HG02885 (cell line): Measurements from ENCODE around the gene OBSL1.

Source experiments
- ATAC-seq: cut with Tn5 transposase; IDR thresholded peaks from one replicate; pipeline ENCODE4 v1.9.1; 2021; ENCODE audit warnings: mild to moderate bottlenecking; ENCODE audit not compliant: unreplicated experiment, poor library complexity

The OBSL1 gene

DNA sequence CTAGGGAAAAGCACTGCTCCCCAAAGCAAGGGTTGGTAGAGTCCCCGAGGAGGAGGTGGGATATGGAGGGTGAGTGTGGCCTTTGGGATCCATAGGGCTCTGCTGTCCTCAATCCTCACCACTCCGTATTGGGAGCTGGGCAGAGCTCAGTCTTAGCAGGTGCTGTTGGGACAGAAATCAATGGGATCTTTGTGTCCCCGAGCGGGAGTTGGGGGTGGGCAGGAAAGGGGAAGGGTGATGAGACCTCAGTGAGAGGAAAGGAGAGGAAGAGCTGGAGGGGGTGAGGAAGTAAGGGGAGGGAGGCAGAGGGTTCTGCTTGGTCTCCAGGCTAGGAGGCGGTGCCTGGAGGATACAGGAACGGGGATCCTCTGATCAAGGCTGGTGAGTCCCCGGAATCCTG lies 54.5 kb downstream of the OBSL1 start:
- ATAC-seq: no peak

DNA sequence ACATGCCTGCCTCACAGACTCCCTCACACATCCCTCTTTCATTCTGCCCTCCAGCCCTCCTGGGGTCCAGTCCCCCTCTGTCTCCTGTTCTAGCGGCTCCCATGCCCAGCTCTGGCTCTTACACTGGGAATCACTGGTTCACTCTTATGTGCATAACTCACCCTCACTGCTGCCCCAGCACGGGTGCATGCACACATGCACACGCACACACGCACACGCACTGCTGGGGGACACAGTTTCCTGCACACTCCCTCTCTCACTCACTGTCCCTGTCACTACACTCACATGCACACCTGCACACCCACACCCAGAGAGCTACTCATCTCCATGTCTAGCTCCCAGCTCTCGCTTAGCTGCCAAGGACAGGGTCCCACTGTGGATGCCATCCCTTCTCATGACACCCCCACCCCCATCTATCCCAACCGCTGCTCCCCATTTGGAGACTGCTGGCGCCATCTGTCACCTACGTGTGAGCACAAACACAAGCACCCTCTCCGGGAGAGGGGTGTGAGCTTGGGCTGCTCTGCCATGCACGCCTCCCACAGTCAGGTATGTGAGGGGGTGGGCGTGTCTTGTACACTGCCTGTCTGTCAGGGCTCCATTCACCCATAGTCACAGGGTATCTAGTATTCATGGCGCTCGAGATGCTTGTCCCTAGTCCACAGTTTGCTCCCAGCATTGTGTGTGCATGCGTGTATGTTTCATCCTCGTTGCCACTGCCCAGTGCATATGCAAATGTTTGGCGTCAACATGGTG lies 55.3 kb downstream of the OBSL1 start:
- ATAC-seq: no peak

DNA sequence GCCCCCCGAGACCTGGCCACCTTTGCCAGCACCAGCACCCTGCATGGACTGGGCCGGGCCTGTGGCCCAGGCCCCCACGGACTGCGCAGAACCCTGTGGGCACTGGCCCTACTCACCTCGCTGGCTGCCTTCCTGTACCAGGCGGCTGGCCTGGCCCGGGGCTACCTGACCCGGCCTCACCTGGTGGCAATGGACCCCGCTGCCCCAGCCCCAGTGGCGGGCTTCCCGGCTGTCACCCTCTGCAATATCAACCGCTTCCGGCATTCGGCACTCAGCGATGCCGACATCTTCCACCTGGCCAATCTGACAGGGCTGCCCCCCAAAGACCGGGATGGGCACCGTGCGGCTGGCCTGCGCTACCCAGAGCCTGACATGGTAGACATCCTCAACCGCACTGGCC lies 56.5 kb downstream of the OBSL1 start:
- ATAC-seq: no peak

DNA sequence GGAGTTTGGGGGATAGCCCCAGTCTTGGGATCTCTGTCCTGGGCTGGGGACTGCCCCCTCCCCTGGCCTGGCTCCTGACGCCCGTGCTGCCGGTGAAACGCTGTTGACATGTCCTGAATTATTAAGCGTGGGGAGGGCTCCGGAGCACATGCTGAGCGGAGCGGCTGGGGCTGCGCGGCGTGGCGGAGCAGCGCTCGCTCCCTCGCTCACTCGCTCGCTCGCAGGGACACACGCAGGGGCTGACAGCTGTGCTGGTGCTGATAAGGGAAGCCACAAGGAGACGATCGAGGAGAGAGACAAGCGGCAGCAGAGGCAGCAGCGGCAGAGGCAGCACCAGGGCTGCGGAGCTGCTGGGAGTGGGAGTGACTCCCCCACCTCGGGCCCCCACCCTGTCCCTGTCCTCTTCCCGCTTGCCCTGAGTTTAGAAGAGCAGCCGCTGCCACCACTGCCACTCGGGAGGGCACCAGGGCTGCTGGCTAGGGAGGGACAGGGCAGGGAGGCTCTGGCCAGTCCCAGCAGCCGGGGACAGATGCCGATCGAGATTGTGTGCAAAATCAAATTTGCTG lies 57.1 kb downstream of the OBSL1 start, which contains the start of gene ASIC4:
Gene ASIC4, plus strand, starts transcription at position 287 of the 566 bp plus-strand sequence. Its CDS starts 243 bp downstream, at position 530.
- ATAC-seq: no peak

DNA sequence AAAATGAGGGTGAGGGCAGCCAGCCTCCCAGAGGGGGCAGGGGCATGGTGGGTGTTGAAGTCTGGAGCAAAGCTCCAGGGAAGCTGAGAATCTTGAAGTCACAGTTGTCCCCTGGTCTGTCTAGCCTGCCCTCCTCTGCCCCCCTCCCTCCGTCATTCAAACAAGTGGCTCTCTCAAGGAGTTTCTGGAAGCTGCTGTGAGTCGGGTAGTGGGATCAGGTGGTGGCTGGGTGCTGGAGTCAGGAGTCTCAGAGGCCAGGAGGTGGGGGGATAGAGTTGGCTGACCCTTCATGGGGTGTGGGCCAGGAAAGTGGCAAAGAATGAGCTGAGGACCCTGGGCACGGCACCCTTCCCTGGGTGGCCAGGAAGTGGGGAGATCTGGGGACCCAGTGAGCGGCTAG lies 57.6 kb downstream of the OBSL1 start:
- no peak for ATAC-seq

DNA sequence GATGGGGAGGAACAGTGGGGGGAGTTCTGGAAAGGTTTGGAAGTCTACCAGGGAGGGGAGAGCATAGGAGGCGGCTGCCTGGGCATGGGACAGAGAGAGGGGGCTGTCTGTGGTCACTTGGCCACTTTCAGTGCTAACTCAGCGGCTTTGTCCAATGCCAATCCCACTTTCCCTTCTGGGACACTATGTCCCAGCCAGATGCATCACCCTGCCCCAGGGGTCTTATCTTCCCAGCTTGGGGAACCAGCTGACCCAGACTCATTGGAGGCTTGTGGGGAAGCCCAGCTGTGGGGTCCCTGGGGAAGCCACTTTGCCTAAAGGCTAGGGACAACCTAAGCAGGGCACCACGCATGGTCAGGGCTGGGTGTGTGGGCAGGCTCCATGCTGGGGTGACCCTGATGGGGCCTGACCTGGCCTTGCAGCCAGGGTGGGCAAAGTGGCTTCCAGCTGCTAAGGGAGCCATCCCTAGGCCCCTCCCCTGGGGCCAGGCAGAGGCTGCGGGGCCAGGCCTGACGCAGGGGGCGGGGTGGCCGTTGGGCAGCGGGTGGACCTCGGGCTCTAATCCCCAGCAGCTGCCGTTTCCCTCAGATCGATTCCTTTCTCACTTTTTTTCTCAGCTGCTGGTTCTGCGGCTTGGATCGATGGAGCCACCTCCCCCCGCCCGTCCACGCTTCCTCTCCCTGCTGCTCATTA lies 58.7 kb downstream of the OBSL1 start:
- no peak for ATAC-seq

GRCh38 chr2:219511547-219512325 lies 59.6 kb downstream of the OBSL1 start:
- no peak for ATAC-seq

- no peak for ATAC-seq
These were observed 60.7 kb downstream of the OBSL1 start for GRCh38 chr2:219510512-219511135.

- ATAC-seq: peak; percentile 66
These were observed 61.4 kb downstream of the OBSL1 start for GRCh38 chr2:219509780-219510511.

DNA sequence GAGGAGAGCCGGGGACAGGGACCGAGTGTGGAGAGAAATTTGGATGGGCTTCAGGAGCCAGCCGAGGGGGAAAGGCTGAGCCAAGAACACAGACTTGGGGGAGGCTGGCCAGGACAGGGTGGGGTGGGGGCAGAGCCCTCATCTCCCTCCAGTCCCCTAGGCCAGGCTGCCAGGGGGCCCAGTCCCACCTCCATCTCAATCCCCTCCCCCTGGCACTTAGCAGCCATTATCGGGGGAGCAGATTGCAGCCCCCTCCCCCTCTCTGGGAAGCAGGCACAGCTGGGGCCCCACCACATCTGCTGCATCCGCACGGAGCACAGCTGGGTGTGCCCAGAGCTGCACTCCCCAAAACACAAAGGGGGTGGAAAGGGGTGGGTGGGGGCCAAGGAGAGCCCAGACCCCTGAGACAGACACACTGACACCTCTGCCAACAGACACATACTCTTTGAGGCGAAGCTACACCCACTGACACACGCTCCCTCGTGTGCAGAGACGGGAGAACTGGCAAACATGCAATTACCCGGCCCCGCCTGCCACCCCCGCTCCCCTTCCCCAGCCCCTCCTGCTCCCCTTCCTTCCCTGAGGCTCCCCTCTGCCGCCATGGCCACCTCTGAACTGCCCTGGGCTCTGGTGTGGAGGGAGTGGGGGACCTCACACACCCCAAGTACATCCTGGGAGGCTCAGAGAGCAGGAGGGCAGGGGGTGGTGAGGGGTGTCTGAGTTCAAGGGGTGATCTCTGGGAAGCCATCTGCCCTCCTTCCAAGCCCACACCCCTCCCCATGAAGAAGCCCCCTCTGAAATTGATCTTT lies 62.2 kb downstream of the OBSL1 start:
- ATAC-seq: peak; percentile 20

DNA sequence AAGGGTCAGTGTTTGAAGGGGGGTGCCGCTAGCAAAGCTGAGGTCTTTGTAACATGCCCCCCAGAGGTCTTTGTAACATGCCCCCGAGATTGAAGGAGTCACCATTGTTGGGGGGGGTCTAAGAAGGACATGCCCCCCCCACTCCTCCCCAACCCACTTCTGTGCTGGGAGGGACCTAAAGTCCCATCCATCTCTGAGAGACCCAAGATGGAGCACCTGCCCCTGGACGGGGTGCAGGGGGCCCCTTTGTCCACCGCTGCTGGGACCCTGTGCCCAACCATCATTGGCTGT lies 63.0 kb downstream of the OBSL1 start:
- ATAC-seq: no peak

- ATAC-seq: no peak
These were observed 63.5 kb downstream of the OBSL1 start for GRCh38 chr2:219507581-219508443.

GRCh38 chr2:219506802-219507526 lies 64.4 kb downstream of the OBSL1 start:
- no peak for ATAC-seq

- no peak for ATAC-seq
These were observed 65.1 kb downstream of the OBSL1 start for GRCh38 chr2:219506153-219506801.

- no peak for ATAC-seq
These were observed 65.8 kb downstream of the OBSL1 start for GRCh38 chr2:219505585-219505984.

DNA sequence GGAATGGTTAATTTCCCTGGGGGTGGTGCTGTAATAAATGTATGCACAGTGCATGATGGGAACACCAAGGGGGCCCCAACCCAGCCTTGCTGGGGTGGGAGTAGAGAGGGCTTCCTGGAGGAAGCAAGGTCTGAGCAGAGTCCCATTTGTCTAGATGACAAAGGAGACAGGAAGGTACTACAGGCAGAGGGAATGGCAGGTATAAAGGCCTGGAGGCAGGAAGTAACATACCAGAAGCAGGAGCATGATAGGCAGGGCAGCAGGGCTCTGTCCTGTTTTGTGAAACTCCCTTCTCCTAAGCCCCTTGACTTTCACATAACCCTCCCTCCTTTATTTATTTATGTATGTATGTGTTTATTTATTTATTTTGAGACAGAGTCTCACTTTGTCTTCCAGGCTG lies 68.7 kb downstream of the OBSL1 start:
- ATAC-seq: no peak

- no peak for ATAC-seq
These were observed 69.5 kb downstream of the OBSL1 start for GRCh38 chr2:219501849-219502248.
